H9 (cell line): Measurements from ENCODE around the gene LIMS2. TPM values are rescaled to one million over a fixed set of nuclear protein-coding genes. Genes with fewer than 3 reads are reported as not detected.

Experiments
- DNase-seq: peaks from one replicate; pipeline ENCODE4 v3.0.0-alpha.2; 2017
- H2AFZ ChIP-seq: one replicate; pipeline ENCODE4 v1.6.1; 2013; ENCODE audit warnings: mild to moderate bottlenecking, low read length, control low read depth, moderate library complexity
- H2AK5ac ChIP-seq: 2 replicates; pipeline ENCODE4 v1.6.1; 2013; ENCODE audit warnings: low read length, control low read depth, mixed read lengths; ENCODE audit not compliant: insufficient read length
- H2BK120ac ChIP-seq: one replicate; pipeline ENCODE4 v1.6.1; 2013; ENCODE audit warnings: low read depth, mild to moderate bottlenecking, low read length, control low read depth, inconsistent platforms; ENCODE audit not compliant: poor library complexity, severe bottlenecking
- H2BK12ac ChIP-seq: 2 replicates; pipeline ENCODE4 v1.6.1; 2013; ENCODE audit warnings: low read length, control low read depth, mixed read lengths, low read depth; ENCODE audit not compliant: insufficient read length
- H2BK15ac ChIP-seq: 2 replicates; pipeline ENCODE4 v1.6.1; 2013; ENCODE audit warnings: low read depth, low read length, control low read depth
- H2BK20ac ChIP-seq: one replicate; pipeline ENCODE4 v1.6.1; 2013; ENCODE audit warnings: low read depth, mild to moderate bottlenecking, low read length, control low read depth, inconsistent platforms; ENCODE audit not compliant: poor library complexity, severe bottlenecking
- H2BK5ac ChIP-seq: 2 replicates; pipeline ENCODE4 v1.6.1; 2013; ENCODE audit warnings: low read length, control low read depth, mixed read lengths; ENCODE audit not compliant: insufficient read length
- H3K14ac ChIP-seq: 2 replicates; pipeline ENCODE4 v1.6.1; 2013; ENCODE audit warnings: low read length, control low read depth; ENCODE audit not compliant: insufficient read depth
- H3K18ac ChIP-seq: 2 replicates; pipeline ENCODE4 v1.6.1; 2013; ENCODE audit warnings: low read depth, mild to moderate bottlenecking, mixed read lengths, low read length, control low read depth; ENCODE audit not compliant: insufficient read length
- H3K23ac ChIP-seq: 2 replicates; pipeline ENCODE4 v1.6.1; 2013; ENCODE audit warnings: low read length, control low read depth, mixed read lengths, low read depth; ENCODE audit not compliant: insufficient read length
- H3K23me2 ChIP-seq: 2 replicates; pipeline ENCODE4 v1.6.1; 2013; ENCODE audit warnings: low read depth, mild to moderate bottlenecking, mixed read lengths, low read length, control low read depth; ENCODE audit not compliant: insufficient read length, poor library complexity, severe bottlenecking
- H3K27ac ChIP-seq: 2 replicates; pipeline ENCODE4 v1.5.1; 2013; ENCODE audit warnings: low read length, control low read depth, mixed read lengths, low read depth; ENCODE audit not compliant: insufficient read length
- H3K27me3 ChIP-seq: 2 replicates; pipeline ENCODE4 v1.6.1; 2013; ENCODE audit warnings: low read length, control low read depth, inconsistent platforms; ENCODE audit not compliant: insufficient read depth
- H3K4ac ChIP-seq: 2 replicates; pipeline ENCODE4 v1.6.1; 2013; ENCODE audit warnings: low read depth, mild to moderate bottlenecking, control low read depth, inconsistent platforms, low read length, moderate library complexity
- H3K4me1 ChIP-seq: 2 replicates; pipeline ENCODE4 v1.6.1; 2013; ENCODE audit warnings: low read length, control low read depth, inconsistent platforms; ENCODE audit not compliant: insufficient read depth
- H3K4me2 ChIP-seq: 2 replicates; pipeline ENCODE4 v1.6.1; 2013; ENCODE audit warnings: low read length, control low read depth, mixed read lengths; ENCODE audit not compliant: insufficient read length, insufficient read depth
- H3K56ac ChIP-seq: 2 replicates; pipeline ENCODE4 v1.6.1; 2013; ENCODE audit warnings: low read depth, mild to moderate bottlenecking, mixed read lengths, low read length, control low read depth; ENCODE audit not compliant: insufficient read length
- H3K79me1 ChIP-seq: 2 replicates; pipeline ENCODE4 v1.6.1; 2013; ENCODE audit warnings: low read depth, mild to moderate bottlenecking, moderate library complexity, low read length, control low read depth, inconsistent platforms; ENCODE audit not compliant: insufficient read depth, poor library complexity, severe bottlenecking
- H3K79me2 ChIP-seq: 2 replicates; pipeline ENCODE4 v1.6.1; 2013; ENCODE audit warnings: low read length, control low read depth, inconsistent platforms; ENCODE audit not compliant: insufficient read depth
- H3K9ac ChIP-seq: 2 replicates; pipeline ENCODE4 v1.6.1; 2013; ENCODE audit warnings: low read length, control low read depth, mixed read lengths; ENCODE audit not compliant: insufficient read length; ENCODE audit errors: extremely low read depth
- H3K9me3 ChIP-seq: one replicate; pipeline ENCODE4 v1.6.1; 2013; ENCODE audit warnings: low read depth, low read length, inconsistent platforms; ENCODE audit not compliant: control insufficient read depth
- H3T11ph ChIP-seq: one replicate; pipeline ENCODE4 v1.6.1; 2013; ENCODE audit warnings: mild to moderate bottlenecking, low read length, control low read depth, inconsistent platforms
- H4K20me1 ChIP-seq: one replicate; pipeline ENCODE4 v1.6.1; 2013; ENCODE audit not compliant: control insufficient read depth, insufficient read length, insufficient read depth
- H4K5ac ChIP-seq: 2 replicates; pipeline ENCODE4 v1.6.1; 2013; ENCODE audit warnings: low read depth, mild to moderate bottlenecking, mixed read lengths, low read length, control low read depth; ENCODE audit not compliant: insufficient read length
- H4K8ac ChIP-seq: replicated peaks from 2 replicates; pipeline ENCODE4 v1.6.1; 2013; ENCODE audit warnings: low read length, control low read depth, mixed read lengths, low read depth; ENCODE audit not compliant: insufficient read length
- H4K91ac ChIP-seq: 2 replicates; pipeline ENCODE4 v1.6.1; 2013; ENCODE audit warnings: low read depth, mild to moderate bottlenecking, moderate library complexity, mixed read lengths, low read length, control low read depth; ENCODE audit not compliant: insufficient read length
- H3K27ac Mint-ChIP-seq, 3 experiments: 2 replicates in 2 of 3; 3 replicates in 1 of 3; pipeline ENCODE4 v1.8.0; 2020 to 2021; ENCODE audit warnings: mixed read lengths in 3 of 3, mild to moderate bottlenecking in 1 of 3, moderate library complexity in 1 of 3
- H3K27me3 Mint-ChIP-seq: 2 replicates; pipeline ENCODE4 v1.8.0; 2021; ENCODE audit warnings: low read depth, mild to moderate bottlenecking, moderate library complexity, mixed read lengths
- H3K36me3 Mint-ChIP-seq, 3 experiments: 2 replicates in 2 of 3; 3 replicates in 1 of 3; pipeline ENCODE4 v1.8.0; 2020 to 2021; ENCODE audit warnings: low read depth in 3 of 3, mixed read lengths in 3 of 3; ENCODE audit not compliant: insufficient read depth in 1 of 3
- H3K4me1 Mint-ChIP-seq, 2 experiments: 2 replicates each; pipeline ENCODE4 v1.8.0; 2020; ENCODE audit warnings: mixed read lengths in 2 of 2
- H3K4me3 Mint-ChIP-seq, 2 experiments: 2 replicates in 1 of 2; 3 replicates in 1 of 2; pipeline ENCODE4 v1.8.0; 2020 to 2021; ENCODE audit warnings: mild to moderate bottlenecking in 2 of 2, mixed read lengths in 2 of 2, moderate library complexity in 1 of 2
- H3K9me3 Mint-ChIP-seq, 2 experiments: 2 replicates in 1 of 2; 3 replicates in 1 of 2; pipeline ENCODE4 v1.8.0; 2020; ENCODE audit warnings: mild to moderate bottlenecking in 2 of 2, mixed read lengths in 2 of 2, moderate library complexity in 1 of 2
- CTCF ChIP-seq: fragments of 200-600 bp; sonication (generic); conservative IDR thresholded peaks from 3 replicates; pipeline ENCODE4 v1.8.0; 2021; ENCODE audit warnings: antibody characterized with exemption, mild to moderate bottlenecking
- WGBS: extraction: QIAGEN DNeasy Blood & Tissue Kit; methylation state at CpG from one replicate; pipeline ENCODE4 v1.1.7; 2013; ENCODE audit warnings: missing lambda C conversion rate, low lambda C conversion rate, mixed read lengths; ENCODE audit not compliant: insufficient read length; ENCODE audit errors: extremely low coverage; 5-methylcytosine and 5-hydroxymethylcytosine counted together
- total RNA-seq: library from RNA; stranded (reverse); gene quantifications from 2 replicates; pipeline ENCODE4 v1.2.1, GENCODE V29; 2021

Gene LIMS2
- total RNA-seq, 1 experiment from 2014 or later = 5.9 TPM

- no peak overlapping the region for H3K27ac ChIP-seq
- no peak overlapping the region for H3K23ac ChIP-seq
- no peak overlapping the region for H2AFZ ChIP-seq
- no peak overlapping the region for H4K5ac ChIP-seq
- no peak overlapping the region; a peak in 1 of 7 replicates for H3K27ac Mint-ChIP-seq
- no peaks in the 10 kb centered on the region for H3K79me1 ChIP-seq
- H3K23me2 ChIP-seq = no peaks in the 10 kb centered on the region
- no peak overlapping the region for H3K18ac ChIP-seq
- no peaks in the 10 kb centered on the region for H3K27me3 ChIP-seq
- no peaks in the 10 kb centered on the region for H4K20me1 ChIP-seq
- no peak overlapping the region for H4K8ac ChIP-seq
- H2AK5ac ChIP-seq = no peak overlapping the region
- H2BK120ac ChIP-seq = no peak overlapping the region
- H3K4me3 Mint-ChIP-seq = no peak overlapping the region
- H3K9me3 ChIP-seq = no peaks in the 10 kb centered on the region
- H3K4ac ChIP-seq = no peak overlapping the region
- H3K27me3 Mint-ChIP-seq = no peaks in the 10 kb centered on the region; the same call in 1 of the 2 replicates
- H4K91ac ChIP-seq = no peak overlapping the region
- H2BK12ac ChIP-seq = no peak overlapping the region
- H2BK15ac ChIP-seq = no peak overlapping the region
- no CpG with 5 or more reads among the region's 12 CpGs for WGBS
- no peak overlapping the region for H2BK5ac ChIP-seq
- H2BK20ac ChIP-seq = no peak overlapping the region
- no peaks in the 10 kb centered on the region; a peak in 1 of 7 replicates for H3K36me3 Mint-ChIP-seq
- H3K4me1 Mint-ChIP-seq = peaks cover 0 to 4% of the 10 kb centered on the region in 2 experiments; a peak in 2 of 4 replicates
- H3K14ac ChIP-seq = no peak overlapping the region
- H3K4me1 ChIP-seq = no peaks in the 10 kb centered on the region
- no peak overlapping the region for H3K4me2 ChIP-seq
- no peak overlapping the region for H3T11ph ChIP-seq
- no peak for DNase-seq
- H3K9ac ChIP-seq = no peak overlapping the region
- no peak overlapping the region for H3K56ac ChIP-seq
- no peaks in the 10 kb centered on the region for H3K79me2 ChIP-seq
- no peaks in the 10 kb centered on the region for H3K9me3 Mint-ChIP-seq
- TF ChIP-seq CTCF = no peak
Measured at GRCh38 chr2:127626175-127626574, 49.2 kb downstream of the LIMS2 start.
